GM18907 (cell line): Measurements from ENCODE around the gene UGT1A7.

Experiments used
- ATAC-seq: cut with Tn5 transposase; IDR thresholded peaks from one replicate; pipeline ENCODE4 v1.9.1; 2021; ENCODE audit warnings: mild to moderate bottlenecking, moderate library complexity; ENCODE audit not compliant: unreplicated experiment

UGT1A7 gene

GRCh38 chr2:233758141-233758540 lies 76.4 kb downstream of the UGT1A7 start:
- ATAC-seq = no peak

GRCh38 chr2:233758849-233759248 lies 77.1 kb downstream of the UGT1A7 start:
- ATAC-seq = no peak

- no peak for ATAC-seq
These were observed 78.3 kb downstream of the UGT1A7 start, which contains the start of gene UGT1A1 for GRCh38 chr2:233760043-233760442. UGT1A1 (plus strand) TSS chr2:233760270; CDS start chr2:233760288, 18 bp downstream.

GRCh38 chr2:233761040-233761769 lies 79.5 kb downstream of the UGT1A7 start:
- no peak for ATAC-seq

GRCh38 chr2:233764264-233764663 lies 82.6 kb downstream of the UGT1A7 start:
- ATAC-seq = no peak

- no peak for ATAC-seq
These were observed 83.1 kb downstream of the UGT1A7 start for GRCh38 chr2:233764761-233765160.

GRCh38 chr2:233766416-233766815 lies 84.7 kb downstream of the UGT1A7 start:
- no peak for ATAC-seq

- no peak for ATAC-seq
These were observed 86.4 kb downstream of the UGT1A7 start for GRCh38 chr2:233768076-233768475.

GRCh38 chr2:233769260-233769659 lies 87.6 kb downstream of the UGT1A7 start:
- ATAC-seq = no peak

- no peak for ATAC-seq
These were observed 90.5 kb downstream of the UGT1A7 start for GRCh38 chr2:233772153-233772552.

GRCh38 chr2:233772583-233772982 lies 90.9 kb downstream of the UGT1A7 start:
- ATAC-seq = no peak

GRCh38 chr2:233773854-233774253 lies 92.2 kb downstream of the UGT1A7 start:
- ATAC-seq = no peak

- ATAC-seq = no peak
These were observed 93.7 kb downstream of the UGT1A7 start for GRCh38 chr2:233775414-233775813.

- no peak for ATAC-seq
These were observed 96.3 kb downstream of the UGT1A7 start, which contains the start of gene MROH2A for GRCh38 chr2:233778030-233778429. MROH2A (plus strand) TSS chr2:233778330; CDS start chr2:233779359, 1,029 bp downstream.

GRCh38 chr2:233779722-233780121 lies 98.0 kb downstream of the UGT1A7 start:
- ATAC-seq = no peak

GRCh38 chr2:233780771-233781170 lies 99.1 kb downstream of the UGT1A7 start:
- ATAC-seq = no peak

- no peak for ATAC-seq
These were observed 107.9 kb downstream of the UGT1A7 start for GRCh38 chr2:233789554-233789953.

GRCh38 chr2:233791151-233791882 lies 109.6 kb downstream of the UGT1A7 start:
- no peak for ATAC-seq

- no peak for ATAC-seq
These were observed 110.2 kb downstream of the UGT1A7 start for GRCh38 chr2:233791883-233792329.

GRCh38 chr2:233792720-233793119 lies 111.0 kb downstream of the UGT1A7 start:
- no peak for ATAC-seq

GRCh38 chr2:233793465-233794127 lies 111.9 kb downstream of the UGT1A7 start:
- ATAC-seq = no peak
